ENCODE results near the gene TSC1.

- TF ChIP-seq CTCF (IDR thresholded peaks at IDR 0.05) (no peak), POLR2A (IDR thresholded peaks at IDR 0.05) (no peak)
These were observed 11.4 kb upstream of the TSC1 start for GRCh38 chr9:132955768-132956167.

All from Peyer's patch (tissue), 4 donors.